ENCODE results near the gene CGNL1.

CGNL1 gene

DNA sequence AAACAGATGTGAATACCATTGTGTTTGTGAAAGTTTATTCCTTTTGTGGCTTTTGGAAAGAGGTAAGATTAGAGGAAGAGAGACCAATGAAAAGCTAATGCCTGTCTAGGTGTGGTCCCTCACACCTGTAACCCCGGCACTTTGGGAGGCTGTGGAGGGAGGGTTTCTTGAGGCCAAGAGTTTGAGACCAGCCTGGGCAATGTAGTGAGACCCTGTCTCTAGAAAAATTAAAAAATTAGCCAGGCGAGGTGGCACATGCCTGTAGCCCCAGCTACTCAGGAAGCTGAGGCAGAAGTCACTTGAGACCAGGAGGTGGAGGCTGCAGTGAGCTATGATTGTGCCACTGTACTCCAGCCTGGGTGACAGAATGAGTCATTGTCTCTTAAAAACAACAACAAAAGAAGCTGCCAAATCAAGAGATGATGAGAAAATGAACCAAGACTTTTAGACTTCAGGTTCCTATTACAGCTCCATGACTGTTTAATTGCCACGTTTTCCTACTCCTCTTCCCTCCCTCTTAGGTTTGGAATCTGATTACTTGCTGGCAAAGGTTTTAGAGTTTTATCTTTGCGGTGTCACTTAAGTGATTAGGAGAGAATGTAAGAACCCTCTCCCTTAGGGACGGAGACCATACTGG is 68.7 kb downstream of the CGNL1 start:
- Histone ChIP-seq H3K27me3 (ENCODE audit: control insufficient read depth, insufficient read depth, low read length) (no peaks in the 10 kb centered on the region), H3K36me3 (ENCODE audit: insufficient read depth, low read length) (no peaks in the 10 kb centered on the region), H3K9ac (ENCODE audit: low read depth, low read length) (no peak overlapping the region), H3K4me2 (ENCODE audit: low read length) (no peak overlapping the region), H3K4me1 (ENCODE audit: control insufficient read depth, insufficient read depth, low read length) (peaks cover 13% of the 10 kb centered on the region), H3K4me3 (ENCODE audit: low read length) (no peak overlapping the region), H3K9me3 (replicated peaks; ENCODE audit: low read length) (no peaks in the 10 kb centered on the region)

GRCh38 chr15:57445872-57446271 is 69.6 kb downstream of the CGNL1 start:
- H3K4me1 ChIP-seq (ENCODE audit: control insufficient read depth, insufficient read depth, low read length) = peaks cover 13% of the 10 kb centered on the region
- no peak overlapping the region for H3K4me2 ChIP-seq (ENCODE audit: low read length)

DNA sequence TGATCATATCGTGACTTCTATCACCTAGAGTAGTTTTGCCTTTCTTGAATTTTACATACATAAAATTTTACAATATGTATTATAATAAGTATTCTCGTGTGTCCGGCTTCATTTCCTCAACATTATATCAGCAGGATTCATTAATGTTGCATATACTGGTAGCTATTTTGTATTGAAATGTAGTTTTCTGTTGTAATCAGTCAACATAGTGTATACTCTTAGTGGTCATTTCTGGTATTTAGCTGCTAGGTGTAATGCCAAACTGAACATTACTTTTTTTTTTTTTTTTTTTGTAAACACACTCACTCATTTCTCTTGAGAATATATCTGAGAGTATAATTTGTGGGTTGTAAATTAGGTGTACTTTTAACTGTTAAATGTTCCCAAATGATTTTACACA is 70.1 kb downstream of the CGNL1 start:
- Histone ChIP-seq H3K4me1 (ENCODE audit: control insufficient read depth, insufficient read depth, low read length) (peaks cover 11% of the 10 kb centered on the region), H3K27me3 (ENCODE audit: control insufficient read depth, insufficient read depth, low read length) (no peaks in the 10 kb centered on the region), H3K4me3 (ENCODE audit: low read length) (no peak overlapping the region), H3K4me2 (ENCODE audit: low read length) (no peak overlapping the region), H3K9ac (ENCODE audit: low read depth, low read length) (no peak overlapping the region), H3K36me3 (ENCODE audit: insufficient read depth, low read length) (no peaks in the 10 kb centered on the region), H3K9me3 (replicated peaks; ENCODE audit: low read length) (no peaks in the 10 kb centered on the region)

More at GRCh38 chr15:57445872-57446271, 69.6 kb downstream of the CGNL1 start:
- Histone ChIP-seq H3K9me3 (replicated peaks; ENCODE audit: low read length) (no peaks in the 10 kb centered on the region), H3K4me3 (ENCODE audit: low read length) (no peak overlapping the region), H3K27me3 (ENCODE audit: control insufficient read depth, insufficient read depth, low read length) (no peaks in the 10 kb centered on the region), H3K9ac (ENCODE audit: low read depth, low read length) (no peak overlapping the region), H3K36me3 (ENCODE audit: insufficient read depth, low read length) (no peaks in the 10 kb centered on the region)

GRCh38 chr15:57451555-57451954 is 75.2 kb downstream of the CGNL1 start:
- Histone ChIP-seq H3K4me3 (ENCODE audit: low read length) (no peak overlapping the region), H3K9ac (ENCODE audit: low read depth, low read length) (no peak overlapping the region), H3K4me2 (ENCODE audit: low read length) (no peak overlapping the region), H3K36me3 (ENCODE audit: insufficient read depth, low read length) (no peaks in the 10 kb centered on the region), H3K9me3 (replicated peaks; ENCODE audit: low read length) (no peaks in the 10 kb centered on the region), H3K4me1 (ENCODE audit: control insufficient read depth, insufficient read depth, low read length) (no peaks in the 10 kb centered on the region), H3K27me3 (ENCODE audit: control insufficient read depth, insufficient read depth, low read length) (peaks cover 10% of the 10 kb centered on the region)

- Histone ChIP-seq H3K4me3 (ENCODE audit: low read length) (no peak overlapping the region), H3K4me1 (ENCODE audit: control insufficient read depth, insufficient read depth, low read length) (no peaks in the 10 kb centered on the region), H3K27me3 (ENCODE audit: control insufficient read depth, insufficient read depth, low read length) (peaks cover 10% of the 10 kb centered on the region), H3K36me3 (ENCODE audit: insufficient read depth, low read length) (no peaks in the 10 kb centered on the region), H3K9me3 (replicated peaks; ENCODE audit: low read length) (no peaks in the 10 kb centered on the region), H3K4me2 (ENCODE audit: low read length) (no peak overlapping the region), H3K9ac (ENCODE audit: low read depth, low read length) (no peak overlapping the region)
These were observed 75.9 kb downstream of the CGNL1 start for GRCh38 chr15:57452090-57452754.

DNA sequence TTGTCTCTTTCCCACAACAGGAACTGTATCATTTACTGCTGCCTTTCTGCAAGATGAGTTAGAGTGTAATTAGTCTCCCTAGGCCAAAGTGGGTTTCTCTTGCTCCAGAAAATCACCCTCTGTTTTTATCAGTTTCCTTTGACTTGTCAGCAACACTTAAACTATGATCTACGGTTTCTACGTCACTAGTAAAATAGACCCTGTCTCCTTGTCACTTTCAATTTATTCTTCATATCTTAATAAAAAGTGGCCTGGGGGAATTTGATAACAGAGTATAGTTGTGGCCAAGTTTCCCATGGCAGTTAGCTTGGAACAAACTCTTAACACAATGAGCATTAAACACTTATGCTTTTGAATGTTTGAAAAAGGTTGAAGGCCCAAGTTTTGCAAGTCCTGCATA is 79.6 kb downstream of the CGNL1 start:
- Histone ChIP-seq H3K27me3 (ENCODE audit: control insufficient read depth, insufficient read depth, low read length) (peaks cover 10% of the 10 kb centered on the region), H3K36me3 (ENCODE audit: insufficient read depth, low read length) (no peaks in the 10 kb centered on the region), H3K4me3 (ENCODE audit: low read length) (no peak overlapping the region), H3K9ac (ENCODE audit: low read depth, low read length) (no peak overlapping the region), H3K4me2 (ENCODE audit: low read length) (no peak overlapping the region), H3K9me3 (replicated peaks; ENCODE audit: low read length) (no peaks in the 10 kb centered on the region), H3K4me1 (ENCODE audit: control insufficient read depth, insufficient read depth, low read length) (no peaks in the 10 kb centered on the region)

GRCh38 chr15:57456559-57456958 is 80.3 kb downstream of the CGNL1 start:
- no peak overlapping the region for H3K4me3 ChIP-seq (ENCODE audit: low read length)
- H3K4me2 ChIP-seq (ENCODE audit: low read length) = no peak overlapping the region
- no peaks in the 10 kb centered on the region for H3K4me1 ChIP-seq (ENCODE audit: control insufficient read depth, insufficient read depth, low read length)
- no peak overlapping the region for H3K9ac ChIP-seq (ENCODE audit: low read depth, low read length)
- H3K27me3 ChIP-seq (ENCODE audit: control insufficient read depth, insufficient read depth, low read length) = peaks cover 16% of the 10 kb centered on the region
- H3K36me3 ChIP-seq (ENCODE audit: insufficient read depth, low read length) = no peaks in the 10 kb centered on the region
- H3K9me3 ChIP-seq (replicated peaks; ENCODE audit: low read length) = no peaks in the 10 kb centered on the region

GRCh38 chr15:57457726-57458125 is 81.4 kb downstream of the CGNL1 start:
- no peaks in the 10 kb centered on the region for H3K36me3 ChIP-seq (ENCODE audit: insufficient read depth, low read length)
- H3K27me3 ChIP-seq (ENCODE audit: control insufficient read depth, insufficient read depth, low read length) = peaks cover 14% of the 10 kb centered on the region
- no peak overlapping the region for H3K9ac ChIP-seq (ENCODE audit: low read depth, low read length)
- H3K4me2 ChIP-seq (ENCODE audit: low read length) = no peak overlapping the region
- H3K4me1 ChIP-seq (ENCODE audit: control insufficient read depth, insufficient read depth, low read length) = peaks cover 8% of the 10 kb centered on the region
- H3K4me3 ChIP-seq (ENCODE audit: low read length) = no peak overlapping the region
- H3K9me3 ChIP-seq (replicated peaks; ENCODE audit: low read length) = no peaks in the 10 kb centered on the region

DNA sequence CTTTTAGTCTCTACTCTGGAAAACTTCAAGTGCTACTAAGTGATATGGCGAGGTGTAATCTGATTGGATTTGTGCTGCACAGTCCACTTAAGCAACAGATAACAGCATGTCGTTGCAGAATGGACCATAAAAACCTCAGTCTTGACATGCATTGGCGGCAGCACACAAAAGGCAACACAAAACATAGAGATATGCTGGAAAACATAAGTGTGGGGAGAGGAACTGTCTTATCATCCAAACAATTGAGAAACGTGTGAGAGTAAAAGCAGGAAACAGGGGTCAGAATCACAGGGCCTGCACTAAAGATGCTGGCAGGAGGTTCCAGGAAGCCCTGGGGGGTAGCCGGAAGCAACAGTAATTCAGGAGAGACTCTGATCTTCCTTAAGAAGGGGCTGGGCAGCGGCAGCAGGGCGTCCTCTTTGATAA is 82.1 kb downstream of the CGNL1 start:
- peaks cover 11% of the 10 kb centered on the region for H3K4me1 ChIP-seq (ENCODE audit: control insufficient read depth, insufficient read depth, low read length)
- no peaks in the 10 kb centered on the region for H3K9me3 ChIP-seq (replicated peaks; ENCODE audit: low read length)
- H3K9ac ChIP-seq (ENCODE audit: low read depth, low read length) = no peak overlapping the region
- H3K27me3 ChIP-seq (ENCODE audit: control insufficient read depth, insufficient read depth, low read length) = peaks cover 14% of the 10 kb centered on the region
- no peak overlapping the region for H3K4me3 ChIP-seq (ENCODE audit: low read length)
- no peak overlapping the region for H3K4me2 ChIP-seq (ENCODE audit: low read length)
- H3K36me3 ChIP-seq (ENCODE audit: insufficient read depth, low read length) = no peaks in the 10 kb centered on the region

GRCh38 chr15:57460208-57460816 is 84.0 kb downstream of the CGNL1 start:
- H3K4me3 ChIP-seq (ENCODE audit: low read length) = no peak overlapping the region
- H3K36me3 ChIP-seq (ENCODE audit: insufficient read depth, low read length) = no peaks in the 10 kb centered on the region
- peaks cover 11% of the 10 kb centered on the region for H3K4me1 ChIP-seq (ENCODE audit: control insufficient read depth, insufficient read depth, low read length)
- no peak overlapping the region for H3K9ac ChIP-seq (ENCODE audit: low read depth, low read length)
- H3K9me3 ChIP-seq (replicated peaks; ENCODE audit: low read length) = no peaks in the 10 kb centered on the region
- H3K27me3 ChIP-seq (ENCODE audit: control insufficient read depth, insufficient read depth, low read length) = peaks cover 8% of the 10 kb centered on the region
- H3K4me2 ChIP-seq (ENCODE audit: low read length) = no peak overlapping the region

- Histone ChIP-seq H3K36me3 (ENCODE audit: insufficient read depth, low read length) (no peaks in the 10 kb centered on the region), H3K9ac (ENCODE audit: low read depth, low read length) (no peak overlapping the region), H3K9me3 (replicated peaks; ENCODE audit: low read length) (no peaks in the 10 kb centered on the region), H3K4me1 (ENCODE audit: control insufficient read depth, insufficient read depth, low read length) (peaks cover 11% of the 10 kb centered on the region), H3K4me2 (ENCODE audit: low read length) (no peak overlapping the region), H3K4me3 (ENCODE audit: low read length) (no peak overlapping the region), H3K27me3 (ENCODE audit: control insufficient read depth, insufficient read depth, low read length) (peaks cover 8% of the 10 kb centered on the region)
These were observed 85.2 kb downstream of the CGNL1 start for GRCh38 chr15:57461541-57461940.

DNA sequence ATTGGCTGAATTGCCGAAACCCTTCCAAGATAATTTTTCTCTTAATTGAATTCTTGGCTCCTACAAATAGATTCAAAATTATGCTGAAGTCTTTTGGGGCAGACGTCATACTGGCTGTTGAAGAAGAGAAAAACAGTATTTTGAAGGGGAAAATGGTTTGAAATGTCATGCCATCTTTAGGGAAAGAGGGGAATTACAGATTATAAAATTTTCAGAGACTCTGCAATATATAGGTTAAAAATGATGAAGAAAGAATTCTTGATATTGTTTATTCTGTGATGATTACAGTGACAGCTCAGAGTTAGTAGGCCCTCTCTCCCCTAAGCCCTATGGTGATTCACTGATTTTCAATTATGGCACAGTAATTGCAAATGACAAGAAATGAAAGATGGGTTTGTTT is 86.1 kb downstream of the CGNL1 start:
- H3K9me3 ChIP-seq (replicated peaks; ENCODE audit: low read length) = no peaks in the 10 kb centered on the region
- no peak overlapping the region for H3K4me3 ChIP-seq (ENCODE audit: low read length)
- no peak overlapping the region for H3K9ac ChIP-seq (ENCODE audit: low read depth, low read length)
- H3K4me1 ChIP-seq (ENCODE audit: control insufficient read depth, insufficient read depth, low read length) = peaks cover 11% of the 10 kb centered on the region
- H3K4me2 ChIP-seq (ENCODE audit: low read length) = no peak overlapping the region
- peaks cover 8% of the 10 kb centered on the region for H3K27me3 ChIP-seq (ENCODE audit: control insufficient read depth, insufficient read depth, low read length)
- no peaks in the 10 kb centered on the region for H3K36me3 ChIP-seq (ENCODE audit: insufficient read depth, low read length)
